Skeletal muscle tissue (tissue), 4 donors: ENCODE measurements around the gene SLCO3A1. TPM values are rescaled to one million over a fixed set of nuclear protein-coding genes. Genes with fewer than 3 reads are reported as not detected.
"Not testable (repeated sequence)": the region's sequence is repeated elsewhere in the genome, so short reads cannot be mapped to it uniquely, and the experiment has no call there.

Source experiments
- H3K27ac ChIP-seq: one replicate; pipeline ENCODE4 v1.7.0; 2013; ENCODE audit warnings: mild to moderate bottlenecking, low read depth, low read length, inconsistent platforms
- H3K27me3 ChIP-seq, 3 donors: one replicate each; pipeline ENCODE4 v1.7.0; 2013; ENCODE audit warnings: low read length in 3 of 3; ENCODE audit not compliant: control insufficient read depth in 3 of 3, insufficient read depth in 3 of 3
- H3K36me3 ChIP-seq, 3 donors: one replicate each; pipeline ENCODE4 v1.7.0; 2013; ENCODE audit warnings: low read length in 3 of 3; ENCODE audit not compliant: control insufficient read depth in 3 of 3, insufficient read depth in 3 of 3
- H3K4me1 ChIP-seq, 3 donors: one replicate each; pipeline ENCODE4 v1.7.0; 2013; ENCODE audit warnings: low read length in 3 of 3, mild to moderate bottlenecking in 3 of 3; ENCODE audit not compliant: control insufficient read depth in 3 of 3, insufficient read depth in 3 of 3
- H3K4me3 ChIP-seq, 3 donors: one replicate each; pipeline ENCODE4 v1.7.0; 2013; ENCODE audit warnings: low read length in 3 of 3
- H3K9ac ChIP-seq, 3 donors: one replicate each; pipeline ENCODE4 v1.7.0; 2013; ENCODE audit warnings: low read length in 3 of 3, mild to moderate bottlenecking in 3 of 3, moderate library complexity in 2 of 3, low read depth in 1 of 3
- H3K9me3 ChIP-seq, 3 donors: one replicate each; pipeline ENCODE4 v1.7.0; 2013; ENCODE audit warnings: low read length in 3 of 3; ENCODE audit not compliant: control insufficient read depth in 3 of 3
- total RNA-seq: library from RNA; depleted of rRNA; stranded (reverse); fragments of >200 nt; gene quantifications from one replicate; pipeline ENCODE4 v1.2.3, GENCODE V29; 2014
- donor health status: Osteomylitis.

SLCO3A1 gene
- total RNA-seq, 1 donor from 2014 or later = 4.7 TPM

GRCh38 chr15:92196342-92196741, 342.8 kb downstream of the SLCO3A1 start:
- no peak overlapping the region for H3K4me3 ChIP-seq
- H3K27me3 ChIP-seq = no peaks in the 10 kb centered on the region
- H3K9me3 ChIP-seq = no peaks in the 10 kb centered on the region
- no peaks in the 10 kb centered on the region for H3K36me3 ChIP-seq
- no peaks in the 10 kb centered on the region for H3K4me1 ChIP-seq
- no peak overlapping the region for H3K27ac ChIP-seq
- no peak overlapping the region for H3K9ac ChIP-seq

GRCh38 chr15:92197746-92198145, 344.2 kb downstream of the SLCO3A1 start:
- Histone ChIP-seq H3K36me3 (no peaks in the 10 kb centered on the region), H3K9ac (no peak overlapping the region), H3K4me3 (no peak overlapping the region), H3K27ac (no peak overlapping the region), H3K4me1 (no peaks in the 10 kb centered on the region), H3K9me3 (no peaks in the 10 kb centered on the region), H3K27me3 (no peaks in the 10 kb centered on the region)

GRCh38 chr15:92200891-92201290, 347.4 kb downstream of the SLCO3A1 start:
- no peak overlapping the region for H3K4me3 ChIP-seq
- H3K27ac ChIP-seq = no peak overlapping the region
- no peaks in the 10 kb centered on the region for H3K27me3 ChIP-seq
- no peaks in the 10 kb centered on the region for H3K36me3 ChIP-seq
- H3K9ac ChIP-seq = no peak overlapping the region
- H3K4me1 ChIP-seq = no peaks in the 10 kb centered on the region
- no peaks in the 10 kb centered on the region for H3K9me3 ChIP-seq

- no peaks in the 10 kb centered on the region for H3K27me3 ChIP-seq
- H3K36me3 ChIP-seq = no peaks in the 10 kb centered on the region
- H3K4me3 ChIP-seq = no peak overlapping the region
- H3K27ac ChIP-seq = no peak overlapping the region
- H3K9ac ChIP-seq = no peak overlapping the region
- no peaks in the 10 kb centered on the region for H3K9me3 ChIP-seq
- no peaks in the 10 kb centered on the region for H3K4me1 ChIP-seq
These were observed 351.8 kb downstream of the SLCO3A1 start for GRCh38 chr15:92205255-92205739.

- not testable (repeated sequence) for H3K36me3 ChIP-seq, H3K27ac ChIP-seq, H3K9me3 ChIP-seq, H3K27me3 ChIP-seq, H3K9ac ChIP-seq, H3K4me1 ChIP-seq, H3K4me3 ChIP-seq
These were observed 354.1 kb downstream of the SLCO3A1 start for GRCh38 chr15:92207601-92208000.
